Smooth muscle cell (in vitro differentiated cells): ENCODE measurements around the gene KIF15. TPM values are rescaled to one million over a fixed set of nuclear protein-coding genes. Genes with fewer than 3 reads are reported as not detected.

ENCODE experiments used
- DNase-seq: peaks from one replicate; lab custom pipeline; 2025; ENCODE audit not compliant: unreplicated experiment; lab: John Stamatoyannopoulos, UW
- H2AFZ ChIP-seq: fragments of 200-600 bp; sonication (generic); 2 replicates; pipeline ENCODE4 v1.6.0; 2016; ENCODE audit warnings: antibody characterized with exemption, low read depth, mild to moderate bottlenecking
- H3F3A ChIP-seq: fragments of 200-600 bp; sonication (generic); 2 replicates; pipeline ENCODE4 v1.6.0; 2017; ENCODE audit warnings: antibody characterized with exemption, low read depth
- H3K27ac ChIP-seq: fragments of 200-600 bp; sonication (generic); 2 replicates; pipeline ENCODE4 v1.5.1; 2016; ENCODE audit warnings: low read depth, mild to moderate bottlenecking
- H3K27me3 ChIP-seq: fragments of 200-600 bp; sonication (generic); 2 replicates; pipeline ENCODE4 v1.6.1; 2016; ENCODE audit warnings: low read depth, mild to moderate bottlenecking
- H3K36me3 ChIP-seq: fragments of 200-600 bp; sonication (generic); 2 replicates; pipeline ENCODE4 v1.5.1; 2016; ENCODE audit warnings: low read depth
- H3K4me1 ChIP-seq: fragments of 200-600 bp; sonication (generic); 2 replicates; pipeline ENCODE4 v1.5.1; 2016; ENCODE audit warnings: low read depth
- H3K4me2 ChIP-seq: fragments of 200-600 bp; sonication (generic); 2 replicates; pipeline ENCODE4 v1.6.0; 2016; ENCODE audit warnings: mild to moderate bottlenecking
- H3K4me3 ChIP-seq: fragments of 200-600 bp; sonication (generic); 2 replicates; pipeline ENCODE4 v1.5.1; 2016; ENCODE audit warnings: mild to moderate bottlenecking
- H3K79me2 ChIP-seq: fragments of 200-600 bp; sonication (generic); 2 replicates; pipeline ENCODE4 v1.6.0; 2016; ENCODE audit warnings: low read depth, mild to moderate bottlenecking
- H3K9ac ChIP-seq: fragments of 200-600 bp; sonication (generic); 2 replicates; pipeline ENCODE4 v1.6.0; 2016; ENCODE audit warnings: low read depth
- H3K9me3 ChIP-seq: fragments of 200-600 bp; sonication (generic); replicated peaks from 2 replicates; pipeline ENCODE4 v1.5.1; 2016; ENCODE audit warnings: low read depth
- H4K20me1 ChIP-seq: fragments of 200-600 bp; sonication (generic); 2 replicates; pipeline ENCODE4 v1.6.0; 2016; ENCODE audit warnings: low read depth
- CTCF ChIP-seq: fragments of 200-600 bp; sonication (generic); IDR thresholded peaks from 2 replicates; pipeline ENCODE4 v1.5.1; 2017; ENCODE audit warnings: borderline replicate concordance, mild to moderate bottlenecking, antibody characterized with exemption; ENCODE audit not compliant: insufficient read depth, poor library complexity, severe bottlenecking
- WGBS: methylation state at CpG from one replicate; pipeline ENCODE4 v1.1.7; 2016; ENCODE audit warnings: low lambda C conversion rate; 5-methylcytosine and 5-hydroxymethylcytosine counted together
- polyA plus RNA-seq: library from polyadenylated mRNA; unstranded; fragments of >200 nt; fragmentation: Nextera tagmentation; extraction: Ambion mirVana; gene quantifications from 2 replicates; pipeline ENCODE4 v1.2.1, GENCODE V29; 2016
- total RNA-seq: library from RNA; depleted of rRNA; stranded (reverse); fragments of >200 nt; gene quantifications from 2 replicates; pipeline ENCODE4 v1.2.3, GENCODE V29; 2014

Gene KIF15, protein sequence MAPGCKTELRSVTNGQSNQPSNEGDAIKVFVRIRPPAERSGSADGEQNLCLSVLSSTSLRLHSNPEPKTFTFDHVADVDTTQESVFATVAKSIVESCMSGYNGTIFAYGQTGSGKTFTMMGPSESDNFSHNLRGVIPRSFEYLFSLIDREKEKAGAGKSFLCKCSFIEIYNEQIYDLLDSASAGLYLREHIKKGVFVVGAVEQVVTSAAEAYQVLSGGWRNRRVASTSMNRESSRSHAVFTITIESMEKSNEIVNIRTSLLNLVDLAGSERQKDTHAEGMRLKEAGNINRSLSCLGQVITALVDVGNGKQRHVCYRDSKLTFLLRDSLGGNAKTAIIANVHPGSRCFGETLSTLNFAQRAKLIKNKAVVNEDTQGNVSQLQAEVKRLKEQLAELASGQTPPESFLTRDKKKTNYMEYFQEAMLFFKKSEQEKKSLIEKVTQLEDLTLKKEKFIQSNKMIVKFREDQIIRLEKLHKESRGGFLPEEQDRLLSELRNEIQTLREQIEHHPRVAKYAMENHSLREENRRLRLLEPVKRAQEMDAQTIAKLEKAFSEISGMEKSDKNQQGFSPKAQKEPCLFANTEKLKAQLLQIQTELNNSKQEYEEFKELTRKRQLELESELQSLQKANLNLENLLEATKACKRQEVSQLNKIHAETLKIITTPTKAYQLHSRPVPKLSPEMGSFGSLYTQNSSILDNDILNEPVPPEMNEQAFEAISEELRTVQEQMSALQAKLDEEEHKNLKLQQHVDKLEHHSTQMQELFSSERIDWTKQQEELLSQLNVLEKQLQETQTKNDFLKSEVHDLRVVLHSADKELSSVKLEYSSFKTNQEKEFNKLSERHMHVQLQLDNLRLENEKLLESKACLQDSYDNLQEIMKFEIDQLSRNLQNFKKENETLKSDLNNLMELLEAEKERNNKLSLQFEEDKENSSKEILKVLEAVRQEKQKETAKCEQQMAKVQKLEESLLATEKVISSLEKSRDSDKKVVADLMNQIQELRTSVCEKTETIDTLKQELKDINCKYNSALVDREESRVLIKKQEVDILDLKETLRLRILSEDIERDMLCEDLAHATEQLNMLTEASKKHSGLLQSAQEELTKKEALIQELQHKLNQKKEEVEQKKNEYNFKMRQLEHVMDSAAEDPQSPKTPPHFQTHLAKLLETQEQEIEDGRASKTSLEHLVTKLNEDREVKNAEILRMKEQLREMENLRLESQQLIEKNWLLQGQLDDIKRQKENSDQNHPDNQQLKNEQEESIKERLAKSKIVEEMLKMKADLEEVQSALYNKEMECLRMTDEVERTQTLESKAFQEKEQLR (N-terminal part only)
- 5.7 and 6.2 TPM in 2 replicates for total RNA-seq
- 1.8 and 2.8 TPM in 2 replicates for polyA plus RNA-seq

GRCh38 chr3:44761424-44762169, at the start of gene KIF15, which contains the start of gene KIAA1143:
Gene KIF15, plus strand, starts transcription at chr3:44761794. Its CDS starts 72 bp downstream, at chr3:44761866.
Gene KIAA1143, minus strand, starts transcription at chr3:44761619. Its CDS starts 17 bp downstream, at chr3:44761602.
- no peaks in the 10 kb centered on the region for H3K9me3 ChIP-seq
- no peaks in the 10 kb centered on the region for H3K27me3 ChIP-seq
- no peaks in the 10 kb centered on the region for H3F3A ChIP-seq
- peaks cover 43% of the 10 kb centered on the region for H3K79me2 ChIP-seq
- peaks cover 14% of the 10 kb centered on the region for H3K4me1 ChIP-seq
- no peak for TF ChIP-seq CTCF
- no peaks in the 10 kb centered on the region for H3K36me3 ChIP-seq
- peak within 1 kb of the TSS; percentile 47 for H3K27ac ChIP-seq
- H4K20me1 ChIP-seq = no peaks in the 10 kb centered on the region
- peak within 1 kb of the TSS; percentile 94 for H3K4me3 ChIP-seq
- under 1% methylated on average over 55 of the region's 64 CpGs for WGBS
- H3K9ac ChIP-seq = peak within 1 kb of the TSS; percentile 93
- DNase-seq = peak; percentile 72
- peak within 1 kb of the TSS; percentile 93 for H3K4me2 ChIP-seq
- peak within 1 kb of the TSS; percentile 91 for H2AFZ ChIP-seq

DNA sequence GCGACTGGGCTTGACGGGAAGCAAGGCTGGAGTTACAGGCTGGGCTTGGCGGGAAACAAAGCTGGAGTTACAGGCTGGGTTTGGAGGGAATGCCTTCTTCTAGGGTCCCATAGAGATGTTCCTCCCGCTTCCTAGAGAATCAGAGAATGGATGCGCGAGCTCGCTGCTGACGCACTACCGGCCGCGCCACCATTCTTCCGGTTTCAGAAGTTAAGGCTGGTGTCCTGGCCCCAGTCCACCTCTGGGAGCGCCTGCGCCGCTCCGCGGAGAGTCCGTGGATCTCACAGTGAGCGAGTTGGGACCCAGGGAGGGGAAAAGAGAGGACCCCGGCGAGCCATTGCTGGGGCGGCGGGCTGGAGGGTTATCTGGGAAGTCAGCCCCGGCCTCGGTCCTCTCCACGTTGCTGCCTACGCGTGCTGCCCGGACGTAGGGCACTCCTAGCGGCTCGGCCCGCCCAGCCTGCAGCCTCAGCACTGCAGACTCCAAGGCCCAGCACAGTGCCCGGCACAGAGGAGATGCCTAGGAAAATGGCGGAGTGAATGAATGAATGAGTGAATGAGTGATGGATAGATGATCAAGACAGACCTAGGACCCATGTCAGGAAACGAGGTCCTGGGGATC, 49.0 kb upstream of the KIF15 start, which contains the start of gene ZNF502:
TSS of gene ZNF502 (plus strand) at position 206 of the 621 bp plus-strand sequence. CDS start 7,602 bp downstream, outside the sequence.
- H3F3A ChIP-seq = no peaks in the 10 kb centered on the region
- no peaks in the 10 kb centered on the region for H3K79me2 ChIP-seq
- H2AFZ ChIP-seq = peak within 1 kb of the TSS; percentile 93
- DNase-seq = no peak
- H3K9me3 ChIP-seq = peaks cover 6% of the 10 kb centered on the region
- H3K4me1 ChIP-seq = no peaks in the 10 kb centered on the region
- H3K4me3 ChIP-seq = peak within 1 kb of the TSS; percentile 66
- H3K4me2 ChIP-seq = peak within 1 kb of the TSS; percentile 81
- H3K9ac ChIP-seq = peak within 1 kb of the TSS; percentile 55
- no peak within 1 kb of the TSS for H3K27ac ChIP-seq
- TF ChIP-seq CTCF = peak; percentile 4
- H3K36me3 ChIP-seq = peaks cover 5% of the 10 kb centered on the region
- no peaks in the 10 kb centered on the region for H3K27me3 ChIP-seq
- no peaks in the 10 kb centered on the region for H4K20me1 ChIP-seq
- 54% methylated on average over 33 of the region's 36 CpGs for WGBS
